HG03575 (cell line): ENCODE results near the gene MRPS27.

ENCODE experiments used
- ATAC-seq: cut with Tn5 transposase; IDR thresholded peaks from one replicate; pipeline ENCODE4 v1.9.1; 2021; ENCODE audit not compliant: unreplicated experiment, insufficient number of reproducible peaks, low FRiP score; ENCODE audit errors: extremely low read depth

The MRPS27 gene

DNA sequence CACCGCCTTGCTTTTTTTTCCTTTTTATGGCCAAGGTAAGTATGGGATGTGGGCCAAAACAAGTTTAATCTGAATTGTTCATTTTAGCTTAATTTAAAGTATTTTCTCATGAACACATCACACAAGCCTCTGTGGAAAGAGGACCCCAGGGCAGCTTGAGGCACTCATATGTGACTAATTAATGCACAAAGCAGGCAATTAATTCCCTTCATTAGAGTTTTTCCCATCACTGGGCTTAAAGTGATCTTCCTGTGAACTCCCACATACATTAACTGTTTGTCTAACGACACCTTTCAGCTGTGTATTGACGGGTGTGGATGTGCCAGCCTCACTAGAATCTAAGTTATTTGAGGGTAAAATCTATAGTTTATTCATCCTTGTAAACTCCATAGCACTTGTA lies 103.3 kb downstream of the MRPS27 start:
- no peak for ATAC-seq

DNA sequence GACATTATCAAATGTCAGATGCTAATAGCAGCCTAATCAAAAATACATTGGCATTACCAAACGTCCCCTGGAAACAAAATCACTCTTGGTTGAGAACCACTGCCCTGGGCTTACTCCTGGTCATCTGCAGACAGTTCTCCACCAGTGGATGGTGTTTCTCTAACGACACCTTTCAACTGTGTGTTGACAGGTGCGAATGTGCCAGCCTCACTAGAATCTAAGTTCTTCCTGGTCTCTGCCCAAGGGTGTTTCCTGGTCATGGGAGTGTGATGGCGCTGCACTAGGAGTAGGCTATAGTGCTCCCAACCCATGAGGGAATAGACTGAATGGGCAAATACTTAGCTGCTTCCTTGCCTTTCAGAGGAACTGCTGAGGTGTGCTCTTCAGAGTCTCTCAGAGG lies 105.9 kb downstream of the MRPS27 start:
- ATAC-seq: no peak

DNA sequence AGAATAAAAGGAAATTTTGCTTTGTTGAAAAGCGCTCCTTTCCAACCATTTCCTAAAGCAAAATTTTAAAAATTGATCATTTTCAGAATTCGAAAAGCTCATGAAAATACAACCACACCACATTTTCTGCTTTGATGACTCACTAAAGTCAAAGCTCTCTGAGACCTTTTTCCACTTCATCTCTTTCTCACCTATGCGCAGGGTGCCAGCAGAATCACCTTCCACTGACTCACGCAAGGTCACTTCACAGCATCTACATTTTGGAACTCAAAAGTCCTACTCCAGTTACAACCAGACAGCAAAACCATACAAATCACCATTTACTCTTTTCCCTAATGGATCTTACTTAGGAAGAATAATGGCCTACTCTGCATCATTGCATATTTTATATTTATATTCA lies 106.6 kb downstream of the MRPS27 start:
- ATAC-seq: no peak

DNA sequence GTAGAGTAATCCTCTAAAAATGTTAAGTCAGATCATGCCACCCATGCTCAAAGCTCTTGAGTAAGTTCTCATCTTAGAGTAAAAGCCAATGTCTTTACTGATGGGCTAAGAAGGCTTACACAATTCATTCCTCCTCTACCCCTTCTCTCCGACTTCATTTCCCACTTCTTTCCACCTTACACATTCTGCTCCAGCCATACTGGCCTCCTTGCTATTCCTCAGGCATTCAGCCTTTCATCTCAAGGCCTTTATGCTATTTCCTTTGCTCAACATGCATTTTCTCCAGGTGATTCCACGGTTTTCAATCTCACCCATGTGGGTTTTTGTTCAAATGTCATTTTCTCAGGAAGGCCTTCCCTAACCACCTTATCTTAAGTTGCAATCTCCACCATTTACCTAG lies 107.9 kb downstream of the MRPS27 start:
- ATAC-seq: no peak

GRCh38 chr5:72210888-72211678 lies 109.0 kb downstream of the MRPS27 start:
- no peak for ATAC-seq

GRCh38 chr5:72209147-72210115 lies 110.6 kb downstream of the MRPS27 start:
- no peak for ATAC-seq

DNA sequence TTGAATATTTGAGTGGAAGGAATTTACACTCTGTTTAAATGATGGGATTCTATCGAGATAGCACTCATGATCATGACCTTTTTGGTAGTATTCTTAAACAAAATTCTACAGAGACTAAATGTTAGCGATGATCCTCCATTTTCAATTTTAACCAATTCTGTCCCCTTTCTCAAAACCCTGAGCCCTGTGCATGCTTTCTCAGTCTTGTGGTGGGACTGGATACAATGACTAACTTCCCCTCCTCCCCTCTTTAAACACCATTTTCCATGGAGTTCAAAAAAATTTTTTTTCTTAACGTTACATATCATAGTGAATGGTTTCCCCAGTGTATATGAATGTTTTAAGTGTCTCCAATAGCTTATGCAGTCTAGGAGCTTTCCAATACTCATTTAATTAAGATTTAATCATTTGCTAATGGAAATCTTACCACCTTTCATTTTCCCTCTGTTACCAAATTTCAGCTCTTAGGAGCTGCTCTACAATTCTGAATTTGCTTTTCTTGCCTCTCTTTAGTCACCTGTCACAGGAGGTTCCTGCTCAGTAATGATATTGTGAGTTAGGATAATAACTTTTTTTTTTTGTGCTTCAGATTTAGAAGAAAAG lies 111.6 kb downstream of the MRPS27 start:
- ATAC-seq: no peak

DNA sequence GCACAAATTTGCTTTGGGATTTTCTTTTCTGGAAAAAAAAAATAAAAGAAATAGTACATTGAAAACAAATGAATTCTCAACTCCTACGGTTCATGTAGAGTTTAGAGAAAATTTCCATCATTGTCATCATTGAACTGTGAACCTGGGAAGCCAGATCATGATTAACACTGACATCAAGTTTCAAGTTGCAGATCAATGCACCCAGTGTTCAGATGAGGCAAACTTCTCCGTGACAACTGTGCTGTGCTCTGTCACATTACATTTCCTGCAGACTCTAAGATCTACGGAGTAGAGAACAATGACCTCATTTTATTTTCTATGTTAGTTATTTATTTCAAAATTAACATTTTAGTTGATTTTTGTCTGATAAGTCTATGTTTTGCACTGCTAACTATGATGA lies 113.0 kb downstream of the MRPS27 start:
- ATAC-seq: no peak

GRCh38 chr5:72206160-72206559 lies 113.9 kb downstream of the MRPS27 start:
- no peak for ATAC-seq

GRCh38 chr5:72205431-72206009 lies 114.5 kb downstream of the MRPS27 start:
- ATAC-seq: no peak

GRCh38 chr5:72204946-72205345 lies 115.1 kb downstream of the MRPS27 start:
- ATAC-seq: no peak

- ATAC-seq: no peak
Observed at GRCh38 chr5:72203251-72203845, 116.7 kb downstream of the MRPS27 start.

GRCh38 chr5:72202331-72202825 lies 117.7 kb downstream of the MRPS27 start:
- ATAC-seq: no peak

- no peak for ATAC-seq
Observed at GRCh38 chr5:72199681-72200080, 120.4 kb downstream of the MRPS27 start.

GRCh38 chr5:72197393-72197792 lies 122.6 kb downstream of the MRPS27 start:
- no peak for ATAC-seq

DNA sequence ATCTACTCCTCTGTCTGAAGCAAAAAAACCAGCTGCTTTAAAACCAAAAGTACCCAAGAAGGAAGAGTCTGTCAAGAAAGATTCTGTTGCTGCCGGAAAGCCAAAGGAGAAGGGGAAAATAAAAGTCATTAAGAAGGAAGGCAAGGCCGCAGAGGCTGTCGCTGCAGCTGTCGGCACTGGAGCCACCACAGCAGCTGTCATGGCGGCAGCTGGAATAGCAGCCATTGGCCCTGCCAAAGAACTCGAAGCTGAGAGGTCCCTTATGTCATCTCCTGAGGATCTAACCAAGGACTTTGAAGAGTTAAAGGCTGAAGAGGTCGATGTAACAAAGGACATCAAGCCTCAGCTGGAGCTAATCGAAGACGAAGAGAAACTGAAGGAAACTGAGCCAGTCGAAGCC lies 124.5 kb downstream of the MRPS27 start:
- ATAC-seq: no peak

DNA sequence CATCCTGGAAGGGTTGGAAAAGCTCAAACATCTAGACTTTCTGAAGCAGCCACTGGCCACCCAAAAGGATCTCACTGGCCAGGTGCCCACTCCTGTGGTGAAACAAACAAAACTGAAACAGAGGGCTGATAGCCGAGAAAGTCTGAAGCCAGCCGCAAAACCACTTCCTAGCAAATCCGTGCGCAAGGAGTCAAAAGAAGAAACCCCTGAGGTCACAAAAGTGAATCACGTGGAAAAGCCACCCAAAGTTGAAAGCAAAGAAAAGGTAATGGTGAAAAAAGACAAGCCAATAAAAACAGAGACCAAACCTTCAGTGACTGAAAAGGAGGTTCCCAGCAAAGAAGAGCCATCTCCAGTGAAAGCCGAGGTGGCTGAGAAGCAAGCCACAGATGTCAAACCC lies 125.2 kb downstream of the MRPS27 start:
- peak; percentile 75 for ATAC-seq

DNA sequence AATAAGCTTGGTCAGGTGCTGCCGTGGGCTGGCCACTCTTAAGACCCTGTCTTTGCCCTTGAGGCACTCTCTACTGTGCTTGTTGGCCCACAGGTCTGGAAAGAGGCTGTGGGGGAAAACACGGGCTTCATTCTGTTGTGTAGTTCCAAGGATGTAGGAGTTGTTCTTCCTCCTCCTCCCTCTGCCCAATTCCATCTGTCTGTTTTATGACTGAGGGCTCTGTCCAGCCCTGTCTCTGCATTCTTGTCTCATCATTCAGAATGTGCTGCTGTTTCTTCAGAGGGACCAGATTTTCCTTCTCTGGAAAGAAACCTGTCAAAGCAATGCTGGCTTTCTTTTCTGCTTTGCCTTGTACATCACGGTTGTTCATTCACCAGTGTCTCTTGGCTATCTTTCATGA lies 128.6 kb downstream of the MRPS27 start:
- ATAC-seq: no peak

DNA sequence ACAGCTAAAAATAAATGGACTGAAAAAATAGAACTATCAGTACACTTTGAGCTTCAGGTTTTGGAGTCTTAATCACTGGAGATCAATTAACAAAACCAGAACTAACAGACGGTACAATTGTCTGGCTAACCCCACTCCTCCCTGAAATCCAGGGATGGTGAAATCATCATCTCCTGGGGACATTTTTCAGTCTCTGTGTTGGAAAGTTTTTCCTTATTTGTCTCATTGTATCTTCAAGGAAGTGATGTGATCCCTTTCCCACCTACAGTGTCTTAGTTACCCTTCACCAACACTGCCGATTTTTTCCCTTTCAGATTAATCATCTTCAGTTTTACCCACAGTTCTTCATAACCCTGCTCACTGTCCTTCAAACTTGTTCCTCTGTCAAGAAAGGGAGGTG lies 130.9 kb downstream of the MRPS27 start:
- ATAC-seq: no peak
